Right renal cortex interstitium (tissue), 3 donors: ENCODE data around the gene YPEL2. TPM values are rescaled to one million over a fixed set of nuclear protein-coding genes. Genes with fewer than 3 reads are reported as not detected.

Experiments
- DNase-seq, 3 donors: peaks; one replicate each; pipeline ENCODE4 v3.0.0-alpha.2; 2013; ENCODE audit warnings: low read depth in 3 of 3, low spot score in 2 of 3
- polyA plus RNA-seq, 3 donors: library from polyadenylated mRNA; unstranded; fragments of 120-200 nt; gene quantifications; one replicate each; pipeline ENCODE4 v1.2.1, GENCODE V29; 2013; ENCODE audit not compliant: insufficient read length in 3 of 3

Gene YPEL2
- polyA plus RNA-seq, 3 donors, result 34.1 to 35.6 (median 34.5) TPM

DNA sequence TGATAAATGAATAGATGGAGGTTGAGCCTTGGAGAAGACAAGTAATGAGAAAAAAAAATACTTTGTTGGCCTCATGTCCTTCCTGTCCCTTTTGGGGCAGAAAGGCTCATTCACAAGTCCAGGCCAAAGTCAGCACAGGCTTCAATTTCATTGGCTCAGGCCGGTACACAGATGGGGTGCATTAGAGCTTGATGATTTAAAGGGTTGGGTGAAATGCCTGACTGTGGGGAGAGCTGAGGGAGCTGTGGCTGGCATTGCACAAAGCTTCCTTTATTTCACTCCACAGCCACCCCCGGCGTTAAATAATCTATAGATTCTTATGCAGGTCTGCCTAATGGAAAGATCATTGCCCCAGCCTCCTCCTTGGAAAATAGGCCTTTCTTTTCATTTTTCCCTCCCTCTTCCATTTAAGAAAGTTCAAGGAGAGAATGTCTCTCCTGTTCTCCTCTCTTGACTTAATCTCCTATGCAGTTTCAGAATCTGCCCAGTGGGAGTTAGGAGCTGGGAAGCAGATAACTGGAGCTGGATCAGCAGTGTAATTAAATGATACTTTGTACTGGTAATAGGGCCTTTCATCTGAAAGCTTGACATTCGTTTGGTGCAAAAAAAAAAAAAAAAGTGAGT is 24.4 kb downstream of the YPEL2 start:
- no peak for DNase-seq

DNA sequence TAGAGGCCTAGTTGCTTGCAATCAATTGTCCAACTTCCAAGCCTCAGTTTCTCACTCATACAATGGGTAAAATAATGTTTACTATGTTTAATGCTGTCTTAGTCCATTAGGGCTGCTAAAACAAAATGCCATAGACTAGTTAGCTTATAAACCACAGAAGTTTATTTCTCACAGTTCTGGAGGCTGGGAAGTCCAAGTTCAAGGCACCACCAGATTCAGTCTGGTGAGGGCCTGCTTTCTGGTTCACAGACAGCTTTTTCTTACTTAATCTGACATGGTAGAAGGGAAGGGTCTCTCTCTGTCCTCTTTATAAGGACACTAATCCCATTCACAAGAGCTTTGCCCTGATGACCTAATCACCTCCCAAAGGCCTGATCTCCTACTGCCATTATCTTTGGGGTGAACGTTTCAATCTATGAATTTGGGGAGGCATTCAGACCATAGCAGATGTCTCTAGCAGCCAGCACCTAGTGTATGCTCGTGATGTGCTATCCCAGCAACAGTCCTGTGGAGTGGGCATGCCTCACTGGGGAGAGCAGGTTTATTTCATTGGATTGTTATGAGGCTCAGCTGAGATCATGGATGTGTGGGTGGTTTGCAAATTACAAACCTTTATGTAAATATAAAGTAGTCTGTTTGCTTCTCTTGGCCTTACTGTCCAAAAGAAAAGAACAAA is 25.2 kb downstream of the YPEL2 start:
- no peak for DNase-seq

- no peak for DNase-seq
Observed at GRCh38 chr17:59357219-59357697, 25.8 kb downstream of the YPEL2 start.

DNA sequence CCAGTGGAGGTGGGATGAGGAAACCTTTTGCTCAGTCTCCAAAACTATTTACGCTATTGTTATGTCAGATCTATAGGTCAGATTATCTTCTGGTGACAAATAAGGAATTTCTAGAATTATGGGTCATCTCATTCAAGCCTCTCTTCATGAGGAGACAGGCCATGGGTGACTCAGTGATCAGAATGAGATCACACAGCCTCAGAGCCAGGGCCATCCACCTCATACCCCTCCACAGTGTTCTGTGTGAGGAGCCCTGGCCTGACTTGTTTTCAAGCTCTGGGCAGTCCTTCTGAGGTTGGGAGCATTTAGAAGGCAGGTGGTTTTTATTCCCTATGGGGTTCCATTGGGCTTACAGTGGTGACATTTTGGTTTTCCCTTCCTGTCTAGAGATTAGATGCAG is 26.5 kb downstream of the YPEL2 start:
- no peak for DNase-seq

DNA sequence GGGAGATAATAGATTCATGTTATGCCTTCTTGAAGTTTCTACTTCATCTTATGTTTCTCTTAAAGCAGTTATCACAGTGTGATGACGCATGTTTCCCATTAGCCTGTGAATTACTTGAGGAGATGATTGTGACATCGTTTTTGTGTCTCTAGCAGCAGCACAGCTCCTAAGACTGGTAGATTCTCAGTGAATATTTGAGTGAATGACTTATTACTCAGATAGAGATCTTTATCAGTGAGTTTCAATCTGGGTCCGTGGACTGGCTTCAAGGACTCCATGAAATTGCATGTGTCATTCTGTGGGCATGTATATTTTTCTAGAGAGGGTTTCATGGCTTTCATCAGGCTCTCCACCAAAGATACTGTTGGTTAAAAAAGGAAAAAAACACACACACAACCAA is 29.9 kb downstream of the YPEL2 start:
- no peak for DNase-seq

DNA sequence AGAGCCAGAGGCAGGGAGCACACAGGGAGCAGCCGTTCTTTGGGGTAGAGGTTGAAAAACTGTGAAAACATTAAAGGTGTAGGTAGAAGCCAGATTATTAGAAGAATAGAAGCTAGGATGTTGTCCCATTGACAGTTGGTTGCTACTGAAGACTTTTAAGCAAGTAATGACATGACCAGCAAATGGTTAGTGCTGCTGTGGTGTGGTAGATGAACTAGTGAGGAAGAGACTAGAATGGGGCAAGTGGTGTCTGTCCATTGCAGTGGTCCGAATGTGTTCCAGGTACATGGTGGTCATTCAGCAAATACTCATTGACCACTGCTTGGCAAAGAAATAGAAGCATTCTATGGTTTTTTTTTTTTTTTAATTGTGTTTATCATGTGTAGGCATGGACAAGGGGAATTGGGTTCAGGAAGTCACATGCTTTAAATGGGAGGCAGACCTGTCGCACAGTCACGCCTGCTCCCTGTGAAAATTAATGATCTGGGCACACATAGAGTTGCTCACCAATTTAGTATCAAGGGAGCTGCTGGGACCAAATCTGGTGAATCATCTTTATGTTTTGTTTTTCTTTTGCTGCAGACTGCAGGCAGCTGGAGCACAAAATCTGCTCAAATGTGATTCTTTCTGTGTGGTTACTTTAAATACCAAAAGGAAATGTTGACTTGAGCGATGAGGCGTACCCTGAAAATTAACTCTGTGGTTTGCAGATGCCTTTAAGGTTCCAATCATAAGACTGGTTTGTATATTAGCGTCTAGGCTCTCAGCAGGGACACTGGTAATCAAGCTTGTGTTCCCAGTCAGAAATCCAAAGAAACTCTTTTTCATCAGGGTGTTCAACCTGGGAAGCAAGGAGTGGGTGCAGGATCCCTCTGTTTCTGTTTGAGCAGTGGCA is 30.7 kb downstream of the YPEL2 start:
- no peak for DNase-seq

DNA sequence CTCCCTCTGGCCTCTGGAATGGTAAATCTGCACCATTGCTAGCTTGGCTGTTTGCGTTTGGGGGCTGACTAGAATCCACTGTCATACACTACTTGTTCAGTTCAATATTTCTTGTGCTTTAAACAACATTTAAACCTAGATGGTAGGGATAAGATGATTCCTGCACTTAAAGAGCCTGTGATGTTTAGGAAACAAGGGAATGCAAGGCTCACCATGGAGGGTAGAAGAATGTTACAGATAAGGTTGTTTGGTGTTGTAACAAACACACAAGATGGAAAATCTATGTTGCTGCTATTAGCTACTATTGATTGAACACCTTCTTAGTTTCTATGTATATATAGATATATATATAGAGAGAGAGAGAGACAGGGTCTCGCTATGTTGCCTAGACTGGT is 31.4 kb downstream of the YPEL2 start:
- no peak for DNase-seq

DNA sequence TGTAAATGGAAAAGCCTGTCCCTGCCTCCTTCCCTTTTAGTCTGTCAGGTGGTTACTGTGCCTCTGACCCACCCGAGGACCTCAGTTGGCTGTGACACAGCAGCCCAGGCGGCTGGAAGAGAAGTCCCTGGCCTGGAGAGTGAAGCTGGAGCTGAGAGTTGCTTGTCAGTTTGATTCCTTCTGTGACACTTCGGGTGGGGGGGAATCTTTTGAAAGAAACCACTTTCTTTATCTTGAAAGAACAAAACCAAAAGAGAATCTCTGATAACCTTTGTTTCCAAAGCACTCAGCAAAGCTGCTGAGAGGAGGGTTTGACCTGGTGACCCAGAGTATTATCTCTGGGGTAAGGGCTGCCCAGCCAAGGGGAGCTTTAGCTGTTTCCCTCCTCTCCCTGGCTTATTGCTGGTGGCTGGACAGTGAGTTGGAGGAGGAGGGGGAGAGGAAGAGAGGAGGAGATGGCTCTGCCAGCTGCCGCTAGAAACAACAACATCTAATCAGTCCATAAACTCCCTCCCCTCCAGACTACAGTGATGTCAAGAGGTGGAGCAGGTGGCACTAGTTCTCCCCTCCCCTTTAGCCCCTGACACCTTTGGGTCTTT is 34.0 kb downstream of the YPEL2 start:
- DNase-seq, result no peak

- DNase-seq, result no peak
Observed at GRCh38 chr17:59366040-59366757, 34.7 kb downstream of the YPEL2 start.

- DNase-seq, result no peak
Observed at GRCh38 chr17:59366773-59367656, 35.6 kb downstream of the YPEL2 start.

DNA sequence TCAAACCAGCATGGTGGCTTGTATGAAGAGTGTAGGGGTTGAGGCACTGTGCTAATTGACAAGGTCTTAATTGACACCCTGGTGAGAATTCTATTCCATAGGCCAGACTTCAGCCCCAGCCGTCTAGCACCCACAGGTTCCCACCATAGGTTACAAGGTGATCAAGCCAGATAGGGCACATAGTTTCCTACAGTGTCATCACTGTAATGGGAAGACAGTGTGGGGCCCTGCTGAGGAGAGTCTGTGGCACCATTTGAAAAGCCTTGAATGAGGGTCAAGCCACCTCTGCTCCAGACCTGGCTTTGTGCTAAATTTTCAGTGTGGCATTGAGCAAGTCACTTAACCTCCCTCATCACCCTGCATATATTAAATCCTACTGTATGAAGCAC is 36.2 kb downstream of the YPEL2 start:
- DNase-seq, result no peak

GRCh38 chr17:59368218-59368857 is 36.9 kb downstream of the YPEL2 start:
- no peak for DNase-seq

- DNase-seq, result no peak
Observed at GRCh38 chr17:59369031-59369975, 37.8 kb downstream of the YPEL2 start.

GRCh38 chr17:59370593-59371299 is 39.3 kb downstream of the YPEL2 start:
- DNase-seq, result no peak

- DNase-seq, result no peak
Observed at GRCh38 chr17:59371416-59372100, 40.1 kb downstream of the YPEL2 start.

GRCh38 chr17:59372138-59372751 is 40.8 kb downstream of the YPEL2 start:
- no peak for DNase-seq
